Measurements from ENCODE around the gene PINLYP. TPM values are rescaled to one million over a fixed set of nuclear protein-coding genes. Genes with fewer than 3 reads are reported as not detected.

The PINLYP gene
- polyA plus RNA-seq, 2 of the 4 experiments (the other 2 are of a cell fraction), result 0.27 TPM; not detected in 1

DNA sequence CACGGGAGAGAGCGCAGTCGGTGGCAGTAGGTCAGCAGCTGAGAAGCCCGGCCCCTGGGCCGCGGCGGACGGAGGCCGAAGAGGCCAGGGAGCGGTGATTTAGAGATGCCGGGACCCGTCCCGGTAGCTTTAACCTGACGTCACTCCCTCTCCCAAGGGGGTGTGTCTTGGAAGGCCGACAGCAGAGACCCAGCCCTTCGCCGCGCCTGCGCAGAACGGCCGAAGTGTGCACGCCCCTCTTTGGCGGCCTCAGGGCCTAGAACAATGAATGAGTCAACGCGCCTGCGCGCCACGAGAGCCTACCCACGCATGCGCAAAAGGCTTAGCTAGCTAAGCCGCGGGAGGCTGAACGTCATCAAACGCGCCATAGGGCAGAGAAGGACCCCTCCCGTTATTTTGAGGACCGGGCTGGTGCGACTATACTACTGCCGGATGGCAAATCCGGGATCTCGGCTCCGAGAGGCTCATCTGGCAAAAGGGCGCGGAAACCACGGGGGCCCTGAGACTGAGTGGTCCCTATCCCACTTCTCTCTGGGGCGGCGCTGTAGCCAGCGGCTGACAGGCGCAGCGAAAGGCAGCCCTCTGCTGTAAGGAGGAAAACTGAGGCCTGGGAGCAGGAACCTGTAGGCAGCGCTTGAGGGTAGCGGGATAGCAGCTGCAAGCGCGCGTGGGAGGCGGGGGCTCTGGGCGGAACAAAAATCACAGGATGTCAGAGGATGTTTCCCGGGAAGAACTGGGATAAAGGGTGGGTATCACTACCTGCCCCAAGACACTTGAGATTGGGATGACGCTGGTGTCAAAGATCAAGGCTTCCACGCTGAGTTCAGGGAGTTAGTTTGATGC lies 20.6 kb downstream of the PINLYP start, which contains the start of the genes IRGQ and ZNF576 (continued):
- TF ChIP-seq CBX2 (IDR thresholded peaks at IDR 0.05; ENCODE audit: borderline replicate concordance, low read depth), result no peak
- TF ChIP-seq EP300 (IDR thresholded peaks at IDR 0.05), result no peak
- TF ChIP-seq, protein P1, sequence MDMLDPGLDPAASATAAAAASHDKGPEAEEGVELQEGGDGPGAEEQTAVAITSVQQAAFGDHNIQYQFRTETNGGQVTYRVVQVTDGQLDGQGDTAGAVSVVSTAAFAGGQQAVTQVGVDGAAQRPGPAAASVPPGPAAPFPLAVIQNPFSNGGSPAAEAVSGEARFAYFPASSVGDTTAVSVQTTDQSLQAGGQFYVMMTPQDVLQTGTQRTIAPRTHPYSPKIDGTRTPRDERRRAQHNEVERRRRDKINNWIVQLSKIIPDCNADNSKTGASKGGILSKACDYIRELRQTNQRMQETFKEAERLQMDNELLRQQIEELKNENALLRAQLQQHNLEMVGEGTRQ (IDR thresholded peaks at IDR 0.05), result no peak
- TF ChIP-seq PHF8 (IDR thresholded peaks at IDR 0.05; ENCODE audit: borderline replicate concordance, low read depth), result peak; percentile 73; the same call in 1 of the 2 replicates
- no peak for TF ChIP-seq EHMT2 (IDR thresholded peaks at IDR 0.05; ENCODE audit: low read depth)
- no peak for TF ChIP-seq FOXS1 (CRISPR knock-in tag; IDR thresholded peaks at IDR 0.05)
- no peak for TF ChIP-seq TP53 (CRISPR knock-in tag; IDR thresholded peaks at IDR 0.05)
- TF ChIP-seq JUNB (IDR thresholded peaks at IDR 0.05), result no peak

DNA sequence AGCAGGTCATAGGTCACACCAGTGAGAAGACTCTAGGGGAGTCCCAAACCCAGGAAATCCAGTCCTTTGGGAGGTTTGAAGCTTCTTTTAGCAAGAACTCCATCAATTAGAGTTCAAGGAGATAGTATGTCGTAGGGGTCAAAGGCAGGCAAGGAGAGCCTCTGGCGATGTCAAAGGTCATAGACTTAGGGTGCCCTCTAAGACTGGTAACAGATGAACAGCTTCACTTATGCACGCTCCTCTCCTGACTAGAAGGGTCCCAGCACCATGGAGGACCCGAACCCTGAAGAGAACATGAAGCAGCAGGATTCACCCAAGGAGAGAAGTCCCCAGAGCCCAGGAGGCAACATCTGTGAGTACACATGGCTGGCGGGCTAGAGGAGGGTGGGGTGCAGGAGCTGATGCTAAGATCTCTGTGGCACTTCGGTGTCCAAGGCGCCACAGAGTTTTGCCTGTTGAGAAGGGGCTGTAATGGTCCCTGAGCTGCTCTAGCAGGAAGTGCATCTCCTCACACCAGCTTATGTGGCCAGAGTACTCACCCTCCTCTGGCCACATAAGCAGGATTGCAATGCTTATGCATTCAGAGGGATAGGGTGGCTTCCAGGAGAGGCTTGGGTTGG lies 21.4 kb downstream of the PINLYP start:
- 49% methylated on average over 7 of the region's 7 CpGs for WGBS (ENCODE audit: missing lambda C conversion rate)
- no peak for FAIRE-seq
- POLR2A ChIA-PET, result interaction anchor here (0.9 to 2.5 kb wide), 4 partner anchors 8 to 72 kb away, joined by 3 to 17 read pairs (median 8); partner anchors contain the start of genes PINLYP and XRCC1

DNA sequence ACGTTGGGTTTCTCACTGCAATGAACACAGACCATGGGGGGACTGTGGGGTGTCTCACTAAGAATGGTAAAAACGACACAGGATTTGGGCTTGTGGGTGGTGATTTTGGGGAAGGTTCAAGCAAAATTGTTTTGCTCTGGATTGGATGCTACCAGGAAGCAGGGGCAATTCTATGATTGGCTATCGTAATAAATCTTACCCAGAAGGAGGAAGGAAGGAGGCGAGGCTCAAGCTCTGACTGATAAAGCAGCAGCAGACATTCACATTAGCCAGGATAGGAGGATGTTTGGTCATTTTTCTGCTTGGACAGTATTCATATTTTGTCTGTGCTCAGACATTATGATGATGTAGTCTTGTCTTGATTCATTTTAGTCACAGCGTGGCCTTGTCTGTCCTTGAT lies 22.3 kb downstream of the PINLYP start:
- Histone ChIP-seq H3K4me3 (peak overlapping the region; percentile 60; the same call in 1 of the 3 replicates), H3K4me2 (peak overlapping the region; percentile 87), H3K27ac (no peak overlapping the region), H3K9me3 (no peaks in the 10 kb centered on the region), H3K4me1 (peaks cover 19% of the 10 kb centered on the region)
- ChIA-PET POLR2A (interaction anchor here (2.5 kb wide), 1 partner anchor 23 kb away, joined by 17 read pairs; the partner anchor contains the start of genes PINLYP and XRCC1), CTCF (interaction anchor here (0.9 to 3.0 kb wide), 6 partner anchors 9 to 147 kb away, joined by 3 to 15 read pairs (median 6); partner anchors contain the start of gene XRCC1)
- FAIRE-seq (no peak), ATAC-seq (no peak), DNase-seq (ENCODE audit: low read depth in 1 of 2, low spot score in 1 of 2) (no peak)
- TF ChIP-seq, protein P2, sequence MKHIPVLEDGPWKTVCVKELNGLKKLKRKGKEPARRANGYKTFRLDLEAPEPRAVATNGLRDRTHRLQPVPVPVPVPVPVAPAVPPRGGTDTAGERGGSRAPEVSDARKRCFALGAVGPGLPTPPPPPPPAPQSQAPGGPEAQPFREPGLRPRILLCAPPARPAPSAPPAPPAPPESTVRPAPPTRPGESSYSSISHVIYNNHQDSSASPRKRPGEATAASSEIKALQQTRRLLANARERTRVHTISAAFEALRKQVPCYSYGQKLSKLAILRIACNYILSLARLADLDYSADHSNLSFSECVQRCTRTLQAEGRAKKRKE (CRISPR knock-in tag; IDR thresholded peaks at IDR 0.05; ENCODE audit: low read depth), result no peak
- TF ChIP-seq CHD2 (IDR thresholded peaks at IDR 0.05; ENCODE audit: low read length, partially characterized antibody), result no peak
- TF ChIP-seq, protein P3, sequence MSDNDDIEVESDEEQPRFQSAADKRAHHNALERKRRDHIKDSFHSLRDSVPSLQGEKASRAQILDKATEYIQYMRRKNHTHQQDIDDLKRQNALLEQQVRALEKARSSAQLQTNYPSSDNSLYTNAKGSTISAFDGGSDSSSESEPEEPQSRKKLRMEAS (IDR thresholded peaks at IDR 0.05), result no peak
- no peak for TF ChIP-seq HOXB13 (CRISPR knock-in tag; IDR thresholded peaks at IDR 0.05; ENCODE audit: low read depth)
- TF ChIP-seq, protein P4, sequence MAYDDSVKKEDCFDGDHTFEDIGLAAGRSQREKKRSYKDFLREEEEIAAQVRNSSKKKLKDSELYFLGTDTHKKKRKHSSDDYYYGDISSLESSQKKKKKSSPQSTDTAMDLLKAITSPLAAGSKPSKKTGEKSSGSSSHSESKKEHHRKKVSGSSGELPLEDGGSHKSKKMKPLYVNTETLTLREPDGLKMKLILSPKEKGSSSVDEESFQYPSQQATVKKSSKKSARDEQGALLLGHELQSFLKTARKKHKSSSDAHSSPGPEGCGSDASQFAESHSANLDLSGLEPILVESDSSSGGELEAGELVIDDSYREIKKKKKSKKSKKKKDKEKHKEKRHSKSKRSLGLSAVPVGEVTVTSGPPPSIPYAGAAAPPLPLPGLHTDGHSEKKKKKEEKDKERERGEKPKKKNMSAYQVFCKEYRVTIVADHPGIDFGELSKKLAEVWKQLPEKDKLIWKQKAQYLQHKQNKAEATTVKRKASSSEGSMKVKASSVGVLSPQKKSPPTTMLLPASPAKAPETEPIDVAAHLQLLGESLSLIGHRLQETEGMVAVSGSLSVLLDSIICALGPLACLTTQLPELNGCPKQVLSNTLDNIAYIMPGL (CRISPR knock-in tag; IDR thresholded peaks at IDR 0.05; ENCODE audit: borderline replicate concordance), result no peak
- TF ChIP-seq, protein P5, sequence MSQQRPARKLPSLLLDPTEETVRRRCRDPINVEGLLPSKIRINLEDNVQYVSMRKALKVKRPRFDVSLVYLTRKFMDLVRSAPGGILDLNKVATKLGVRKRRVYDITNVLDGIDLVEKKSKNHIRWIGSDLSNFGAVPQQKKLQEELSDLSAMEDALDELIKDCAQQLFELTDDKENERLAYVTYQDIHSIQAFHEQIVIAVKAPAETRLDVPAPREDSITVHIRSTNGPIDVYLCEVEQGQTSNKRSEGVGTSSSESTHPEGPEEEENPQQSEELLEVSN (IDR thresholded peaks at IDR 0.05; ENCODE audit: borderline replicate concordance, low read depth), result no peak
- TF ChIP-seq HDAC2 (IDR thresholded peaks at IDR 0.05), result no peak
- no peak for TF ChIP-seq NR3C1 (IDR thresholded peaks at IDR 0.05)
- TF ChIP-seq ESRRA (IDR thresholded peaks at IDR 0.05; ENCODE audit: borderline replicate concordance, low read length), result no peak
- no peak for TF ChIP-seq ZC3H11A (IDR thresholded peaks at IDR 0.05)
- TF ChIP-seq ZNF302 (CRISPR knock-in tag; IDR thresholded peaks at IDR 0.05), result no peak
- WGBS (ENCODE audit: missing lambda C conversion rate), result 73% methylated on average over 5 of the region's 5 CpGs

More for the DNA sequence above, 21.4 kb downstream of the PINLYP start:
- CTCF ChIA-PET, result interaction anchor here (0.7 to 4.6 kb wide), 12 partner anchors 10 to 188 kb away, joined by 3 to 44 read pairs (median 5); partner anchors contain the start of gene XRCC1
- peaks cover 19% of the 10 kb centered on the region for H3K4me1 ChIP-seq
- ATAC-seq, result no peak
- H3K27ac ChIP-seq, result peak overlapping the region; percentile 86 to 88
- no peaks in the 10 kb centered on the region for H3K9me3 ChIP-seq
- peak overlapping the region; percentile 87 for H3K4me2 ChIP-seq
- DNase-seq (ENCODE audit: low read depth in 1 of 2, low spot score in 1 of 2), result no peak
- peak overlapping the region; percentile 60 for H3K4me3 ChIP-seq
- TF ChIP-seq, protein P6, sequence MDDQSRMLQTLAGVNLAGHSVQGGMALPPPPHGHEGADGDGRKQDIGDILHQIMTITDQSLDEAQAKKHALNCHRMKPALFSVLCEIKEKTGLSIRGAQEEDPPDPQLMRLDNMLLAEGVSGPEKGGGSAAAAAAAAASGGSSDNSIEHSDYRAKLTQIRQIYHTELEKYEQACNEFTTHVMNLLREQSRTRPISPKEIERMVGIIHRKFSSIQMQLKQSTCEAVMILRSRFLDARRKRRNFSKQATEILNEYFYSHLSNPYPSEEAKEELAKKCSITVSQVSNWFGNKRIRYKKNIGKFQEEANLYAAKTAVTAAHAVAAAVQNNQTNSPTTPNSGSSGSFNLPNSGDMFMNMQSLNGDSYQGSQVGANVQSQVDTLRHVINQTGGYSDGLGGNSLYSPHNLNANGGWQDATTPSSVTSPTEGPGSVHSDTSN (IDR thresholded peaks at IDR 0.05), result no peak
- 0 out of 2 replicates have a peak, but pooled peaks have one; percentile 5 for TF ChIP-seq PHF8 (IDR thresholded peaks at IDR 0.05; ENCODE audit: borderline replicate concordance, low read depth)

Data from A549 (cell line).